Measurements from ENCODE around the gene ZNF761.
A peak's percentile ranks its signal among the peaks of the same experiment; 100 is the strongest.
"Not testable (repeated sequence)": the region's sequence is repeated elsewhere in the genome, so short reads cannot be mapped to it uniquely, and the experiment has no call there.

The ZNF761 gene

GRCh38 chr19:53455828-53456227, 24.0 kb downstream of the ZNF761 start:
- DNase-seq, result no peak

- DNase-seq, result not testable (repeated sequence)
These were observed 28.4 kb downstream of the ZNF761 start for GRCh38 chr19:53460131-53460721.

GRCh38 chr19:53461866-53462265, 30.1 kb downstream of the ZNF761 start:
- no peak for DNase-seq

- peak in 6 of 56 donors; percentile 32 to 58 (median 42) for DNase-seq
These were observed 31.1 kb downstream of the ZNF761 start for GRCh38 chr19:53462861-53463260.

DNA sequence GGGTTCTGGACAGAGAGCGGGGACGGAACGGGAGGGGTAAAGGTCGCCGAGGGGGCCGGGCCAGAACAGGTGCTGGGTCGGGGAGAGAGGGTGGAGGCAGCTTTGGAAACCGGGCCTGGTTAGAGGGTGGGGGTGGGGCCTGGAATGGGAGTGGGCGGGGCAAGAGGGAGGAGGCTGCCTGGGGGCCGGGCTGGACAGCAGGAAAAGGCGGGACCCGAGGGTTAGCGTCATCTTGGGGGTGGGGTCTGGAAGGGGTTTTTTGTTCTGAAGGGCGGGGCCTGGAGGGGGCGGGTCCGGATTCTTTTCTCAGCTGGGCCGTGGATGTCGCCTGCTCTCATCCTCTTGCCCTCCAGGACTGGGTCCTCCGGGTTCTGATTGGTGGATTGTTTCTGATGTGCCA, 31.5 kb downstream of the ZNF761 start:
- DNase-seq, result peak in 55 of 56 donors; percentile 21 to 94 (median 80)

DNA sequence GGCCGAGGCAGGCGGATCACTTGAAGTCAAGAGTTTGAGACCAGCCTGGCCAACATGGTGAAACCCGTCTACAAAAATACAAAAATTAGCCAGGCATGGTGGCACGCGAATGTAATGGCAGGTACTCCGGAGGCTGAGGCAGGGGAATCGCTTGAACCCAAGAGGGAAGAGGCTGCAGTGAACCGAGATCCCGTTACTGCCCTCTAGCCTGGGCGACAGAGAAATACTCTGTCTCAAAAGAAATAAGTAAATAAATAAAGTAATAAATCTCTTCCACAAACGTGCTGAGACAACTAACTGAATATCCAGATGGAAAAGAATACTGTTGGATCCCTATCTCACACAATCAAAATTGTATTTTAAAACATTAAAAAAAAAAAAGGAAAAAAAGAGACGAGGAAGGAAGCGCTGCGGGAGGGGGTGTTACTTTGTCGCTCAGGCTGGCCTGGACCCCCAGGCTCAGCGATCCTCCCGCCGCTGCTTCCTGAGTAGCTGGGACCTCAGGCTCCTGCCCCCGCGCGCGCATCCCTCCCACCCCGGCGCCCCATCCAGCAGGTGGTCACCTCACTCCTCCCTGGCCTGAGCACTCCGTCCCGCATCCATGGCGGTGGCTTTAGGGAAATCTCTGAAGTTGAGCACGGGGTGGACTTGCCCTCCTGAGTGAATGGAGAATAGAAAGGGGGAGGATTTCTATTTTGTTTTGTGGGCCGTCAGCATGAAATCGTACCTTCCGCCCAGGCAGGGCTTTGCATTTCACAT, 35.1 kb downstream of the ZNF761 start:
- peak in 5 of 56 donors; percentile 24 to 60 (median 38) for DNase-seq

- peak in 55 of 56 donors; percentile 56 to 97 (median 90) for DNase-seq
These were observed 35.9 kb downstream of the ZNF761 start, which contains the start of gene ZNF813 for GRCh38 chr19:53467485-53468262. Gene ZNF813 (plus strand): TSS chr19:53467733. CDS start chr19:53483823, 16,090 bp downstream.

GRCh38 chr19:53468628-53469027, 36.8 kb downstream of the ZNF761 start:
- DNase-seq, result not testable (repeated sequence)

DNA sequence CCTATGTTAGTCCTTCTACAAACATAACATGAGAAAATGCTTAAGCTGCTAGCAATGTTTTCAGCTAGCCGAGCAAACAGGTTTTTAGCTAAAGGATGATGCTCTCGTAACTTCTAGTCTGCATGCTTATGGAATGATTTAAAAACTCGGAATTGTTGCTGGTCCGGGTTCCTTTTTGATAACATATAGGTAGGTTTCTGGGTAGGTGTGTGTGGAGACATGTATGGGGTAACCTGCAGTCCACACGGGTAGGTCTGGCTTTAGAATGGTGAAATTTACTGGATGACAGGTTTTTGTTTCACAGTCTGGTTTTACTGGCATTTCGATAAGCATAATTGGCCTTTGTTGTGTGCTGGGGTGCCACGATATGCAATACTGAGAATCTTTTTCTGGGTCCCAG, 40.1 kb downstream of the ZNF761 start:
- DNase-seq, result no peak

DNA sequence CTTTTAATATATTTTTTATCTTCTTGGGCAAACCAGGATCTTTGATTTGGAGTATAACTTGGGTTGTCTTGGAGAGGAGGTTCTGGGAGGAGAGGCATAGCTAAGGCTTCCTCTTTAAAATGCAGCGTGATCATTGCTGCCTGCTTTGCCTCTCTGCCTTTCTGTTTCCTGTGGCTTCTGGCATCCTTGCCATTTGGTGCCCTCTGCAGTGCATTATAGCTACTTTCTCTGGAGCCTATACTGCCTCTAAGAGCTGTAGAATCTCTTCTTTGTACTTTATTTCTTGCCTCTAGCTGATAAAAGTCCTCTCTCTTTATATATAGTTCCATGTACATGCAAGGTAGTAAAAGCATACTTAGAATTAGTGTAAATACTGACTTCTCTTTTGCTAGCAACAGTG, 43.0 kb downstream of the ZNF761 start:
- DNase-seq, result not testable (repeated sequence)

- not testable (repeated sequence) for DNase-seq
These were observed 43.7 kb downstream of the ZNF761 start for GRCh38 chr19:53475470-53475869.

GRCh38 chr19:53483751-53484150, 52.0 kb downstream of the ZNF761 start:
- not testable (repeated sequence) for DNase-seq

- DNase-seq, result no peak
These were observed 53.5 kb downstream of the ZNF761 start for GRCh38 chr19:53485046-53486004.

DNA sequence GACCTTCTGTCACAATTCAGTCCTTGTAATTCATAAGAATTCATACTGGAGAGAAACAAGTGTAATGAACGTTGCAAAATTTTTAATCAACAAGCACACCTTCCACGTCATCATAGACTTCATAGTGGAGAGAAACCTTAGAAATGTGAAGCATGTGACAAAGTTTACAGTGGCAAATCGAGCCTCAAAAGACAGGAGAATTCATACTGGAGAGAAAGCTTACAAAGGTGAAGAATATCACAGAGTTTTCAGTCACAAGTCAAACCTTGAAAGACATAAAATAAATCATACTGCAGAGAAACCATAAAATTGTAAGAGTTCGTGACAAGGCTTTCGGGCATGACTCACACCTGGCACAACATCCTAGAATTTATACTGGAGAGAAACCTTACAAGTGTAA, 60.4 kb downstream of the ZNF761 start:
- DNase-seq, result no peak

- DNase-seq, result not testable (repeated sequence)
These were observed 65.7 kb downstream of the ZNF761 start for GRCh38 chr19:53497311-53498023.

GRCh38 chr19:53498024-53498395, 66.2 kb downstream of the ZNF761 start:
- DNase-seq, result not testable (repeated sequence)

- peak in 5 of 56 donors; percentile 4 to 23 (median 6) for DNase-seq
These were observed 71.4 kb downstream of the ZNF761 start for GRCh38 chr19:53503151-53503550.

DNA sequence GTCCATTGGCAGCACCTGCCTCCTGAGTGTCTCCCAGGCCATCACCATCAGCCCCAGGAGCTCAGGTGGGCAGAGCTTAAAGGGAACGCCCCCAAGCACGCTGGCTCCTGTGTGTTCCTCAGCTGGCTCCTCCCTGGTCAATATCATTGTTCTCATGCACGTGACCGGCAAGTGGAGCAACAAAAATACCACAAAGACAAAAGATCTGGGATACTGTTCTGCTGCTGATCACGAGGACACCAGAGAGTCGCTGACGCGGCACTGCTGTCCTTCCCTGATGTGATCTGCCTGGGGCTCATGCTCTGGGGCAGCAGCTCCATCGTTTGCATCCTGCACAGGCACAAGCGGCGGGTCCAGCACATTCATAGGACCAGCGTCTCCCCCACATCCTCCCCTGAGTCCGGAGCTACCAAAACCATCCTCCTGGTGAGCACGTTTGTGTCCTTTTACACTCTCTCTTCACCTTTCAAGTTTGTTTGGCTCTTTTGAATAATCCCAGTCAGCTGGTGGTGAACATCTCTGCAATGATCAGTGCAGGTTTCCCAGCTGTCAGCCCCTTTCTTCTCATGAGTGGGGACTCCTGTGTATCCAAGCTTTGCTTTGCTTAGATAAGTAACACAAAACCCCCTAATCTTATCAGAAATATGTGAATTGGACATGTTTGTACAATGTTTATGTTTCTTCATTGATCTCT, 72.0 kb downstream of the ZNF761 start:
- DNase-seq, result peak in 10 of 56 donors; percentile 1 to 40 (median 15)

DNA sequence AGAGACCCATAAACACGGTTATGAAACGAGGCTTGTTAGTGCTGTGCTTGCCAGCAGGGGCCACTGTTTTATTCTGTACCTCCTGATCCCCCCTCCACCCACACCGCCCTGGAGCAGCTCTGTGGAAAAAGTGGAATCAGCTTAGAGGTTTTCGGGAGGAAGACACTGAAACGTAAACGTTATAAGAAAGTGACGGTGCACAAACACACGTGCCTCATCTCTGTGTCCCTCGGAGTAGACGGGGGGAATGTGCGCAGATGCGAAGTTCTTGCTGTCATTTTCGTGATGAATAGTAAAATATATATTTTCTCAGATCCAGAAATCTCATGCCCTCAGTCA, 72.5 kb downstream of the ZNF761 start:
- peak in 18 of 56 donors; percentile 2 to 56 (median 10) for DNase-seq

- no peak for DNase-seq
These were observed 73.1 kb downstream of the ZNF761 start for GRCh38 chr19:53504885-53505284.
